ENCODE measurements around the gene GBGT1.
A peak's percentile ranks its signal among the peaks of the same experiment; 100 is the strongest.

Gene GBGT1

GRCh38 chr9:133137451-133138231, 26.1 kb downstream of the GBGT1 start:
- H3K27ac ChIP-seq = peak overlapping the region; percentile 12 to 90 (median 41); a peak in 19 of 22 replicates
- H3K27me3 ChIP-seq = no peaks in the 10 kb centered on the region
- H3K4me1 ChIP-seq = peaks cover 77 to 97% (median 90%) of the 10 kb centered on the region in 10 experiments
- peaks cover 48 to 100% (median 99%) of the 10 kb centered on the region in 11 experiments for H4K20me1 ChIP-seq
- no peak overlapping the region for H3K4me3 ChIP-seq
- peak overlapping the region in 10 of 11 experiments; percentile 2 to 68 (median 42); a peak in 13 of 22 replicates for H3K9ac ChIP-seq
- no peaks in the 10 kb centered on the region for H3K9me3 ChIP-seq (replicated peaks in 1 of 11)
- H3K36me3 ChIP-seq = peaks cover 0 to 44% (median 29%) of the 10 kb centered on the region in 11 experiments; a peak in 15 of 22 replicates
- TF ChIP-seq Cebpa-rat (IDR thresholded peaks at IDR 0.05) = no peak
- H3K4me2 ChIP-seq = peak overlapping the region in 8 of 11 experiments; percentile 5 to 84 (median 40); a peak in 11 of 22 replicates

GRCh38 chr9:133135146-133135745, 28.5 kb downstream of the GBGT1 start:
- peaks cover 0 to 49% (median 29%) of the 10 kb centered on the region in 11 experiments; a peak in 15 of 22 replicates for H3K36me3 ChIP-seq
- H3K4me1 ChIP-seq = peaks cover 79 to 96% (median 90%) of the 10 kb centered on the region in 10 experiments
- peak overlapping the region; percentile 58 to 81 (median 73); a peak in 21 of 22 replicates for H3K9ac ChIP-seq
- H3K4me2 ChIP-seq = peak overlapping the region; percentile 71 to 100 (median 88)
- H3K9me3 ChIP-seq (replicated peaks in 1 of 11) = no peaks in the 10 kb centered on the region
- peaks cover 28 to 99% (median 98%) of the 10 kb centered on the region in 11 experiments; a peak in 21 of 22 replicates for H4K20me1 ChIP-seq
- no peak for TF ChIP-seq Cebpa-rat (IDR thresholded peaks at IDR 0.05)
- H3K4me3 ChIP-seq = no peak overlapping the region
- peak overlapping the region; percentile 69 to 96 (median 87); a peak in 21 of 22 replicates for H3K27ac ChIP-seq
- H3K27me3 ChIP-seq = no peaks in the 10 kb centered on the region

GRCh38 chr9:133134388-133135145, 29.1 kb downstream of the GBGT1 start:
- no peak overlapping the region for H3K4me3 ChIP-seq
- no peak for TF ChIP-seq Cebpa-rat (IDR thresholded peaks at IDR 0.05)
- peaks cover 0 to 46% (median 27%) of the 10 kb centered on the region in 11 experiments; a peak in 15 of 22 replicates for H3K36me3 ChIP-seq
- no peaks in the 10 kb centered on the region for H3K9me3 ChIP-seq (replicated peaks in 1 of 11)
- H3K27ac ChIP-seq = peak overlapping the region; percentile 69 to 96 (median 87)
- H3K9ac ChIP-seq = peak overlapping the region; percentile 58 to 81 (median 73)
- peaks cover 25 to 100% (median 99%) of the 10 kb centered on the region in 11 experiments; a peak in 21 of 22 replicates for H4K20me1 ChIP-seq
- no peaks in the 10 kb centered on the region for H3K27me3 ChIP-seq
- H3K4me1 ChIP-seq = peaks cover 85 to 99% (median 94%) of the 10 kb centered on the region in 10 experiments
- peak overlapping the region; percentile 71 to 100 (median 88) for H3K4me2 ChIP-seq

GRCh38 chr9:133133681-133134387, 29.9 kb downstream of the GBGT1 start:
- Histone ChIP-seq H3K9me3 (replicated peaks in 1 of 11) (no peaks in the 10 kb centered on the region), H3K36me3 (peaks cover 0 to 46% (median 21%) of the 10 kb centered on the region in 11 experiments; a peak in 14 of 22 replicates), H3K27me3 (no peaks in the 10 kb centered on the region), H3K4me2 (peak overlapping the region; percentile 71 to 100 (median 88)), H3K9ac (peak overlapping the region; percentile 58 to 81 (median 73)), H3K27ac (peak overlapping the region; percentile 69 to 96 (median 87)), H3K4me3 (no peak overlapping the region), H3K4me1 (peaks cover 85 to 100% (median 96%) of the 10 kb centered on the region in 10 experiments), H4K20me1 (peaks cover 18 to 100% (median 99%) of the 10 kb centered on the region in 11 experiments; a peak in 21 of 22 replicates)
- no peak for TF ChIP-seq Cebpa-rat (IDR thresholded peaks at IDR 0.05)

- TF ChIP-seq Cebpa-rat (IDR thresholded peaks at IDR 0.05) = no peak
- Histone ChIP-seq H3K27ac (peak overlapping the region; percentile 67 to 96 (median 87); a peak in 19 of 22 replicates), H3K9ac (peak overlapping the region; percentile 45 to 80 (median 68); a peak in 18 of 22 replicates), H4K20me1 (peaks cover 9 to 100% (median 99%) of the 10 kb centered on the region in 11 experiments; a peak in 21 of 22 replicates), H3K27me3 (no peaks in the 10 kb centered on the region), H3K4me1 (peaks cover 85 to 100% (median 99%) of the 10 kb centered on the region in 10 experiments), H3K36me3 (peaks cover 0 to 47% (median 18%) of the 10 kb centered on the region in 11 experiments; a peak in 14 of 22 replicates), H3K9me3 (replicated peaks in 1 of 11) (no peaks in the 10 kb centered on the region), H3K4me3 (no peak overlapping the region), H3K4me2 (peak overlapping the region; percentile 71 to 100 (median 88))
Observed at GRCh38 chr9:133132174-133132573, 31.5 kb downstream of the GBGT1 start.

- Histone ChIP-seq H3K4me1 (peaks cover 85 to 100% (median 100%) of the 10 kb centered on the region in 10 experiments), H3K27ac (peak overlapping the region; percentile 67 to 96 (median 87); a peak in 20 of 22 replicates), H3K4me2 (peak overlapping the region; percentile 71 to 100 (median 88)), H3K36me3 (peaks cover 0 to 45% (median 14%) of the 10 kb centered on the region in 11 experiments; a peak in 12 of 22 replicates), H3K9me3 (replicated peaks in 1 of 11) (no peaks in the 10 kb centered on the region), H3K9ac (peak overlapping the region; percentile 1 to 78 (median 66); a peak in 19 of 22 replicates), H4K20me1 (peaks cover 9 to 100% (median 99%) of the 10 kb centered on the region in 11 experiments; a peak in 21 of 22 replicates), H3K27me3 (no peaks in the 10 kb centered on the region), H3K4me3 (no peak overlapping the region; a peak in 1 of 20 replicates)
- no peak for TF ChIP-seq Cebpa-rat (IDR thresholded peaks at IDR 0.05)
Observed at GRCh38 chr9:133131506-133131905, 32.2 kb downstream of the GBGT1 start.

- no peak for TF ChIP-seq Cebpa-rat (IDR thresholded peaks at IDR 0.05)
- H3K4me1 ChIP-seq = peaks cover 82 to 100% (median 100%) of the 10 kb centered on the region in 10 experiments
- H3K9me3 ChIP-seq (replicated peaks in 1 of 11) = no peaks in the 10 kb centered on the region
- peak overlapping the region; percentile 30 to 73 (median 70); a peak in 18 of 22 replicates for H3K9ac ChIP-seq
- peak overlapping the region; percentile 75 to 100 (median 95) for H3K4me2 ChIP-seq
- peak overlapping the region in 10 of 11 experiments; percentile 40 to 90 (median 75); a peak in 20 of 22 replicates for H3K27ac ChIP-seq
- peaks cover 9 to 100% (median 99%) of the 10 kb centered on the region in 11 experiments; a peak in 21 of 22 replicates for H4K20me1 ChIP-seq
- peaks cover 0 to 45% (median 14%) of the 10 kb centered on the region in 11 experiments; a peak in 12 of 22 replicates for H3K36me3 ChIP-seq
- H3K27me3 ChIP-seq = no peaks in the 10 kb centered on the region
- peak overlapping the region in 5 of 10 experiments; percentile 26 to 51 (median 35); a peak in 5 of 20 replicates for H3K4me3 ChIP-seq
Observed at GRCh38 chr9:133130685-133131244, 32.9 kb downstream of the GBGT1 start.

Measured in BLaER1 treated with 17β-estradiol and CSF1 and Interleukin-3, amounts not matched to agents 10 nM and 100 nM (cell line).